Upper lobe of left lung (tissue), 4 donors: Measurements from ENCODE around the gene NR1H4.

Experiments used
- CTCF ChIP-seq, 6 experiments: fragments of 450-650 bp in 4 of 6; fragments of 200-600 bp in 2 of 6; sonication (generic) in 2 of 6; IDR thresholded peaks; one replicate each; pipeline ENCODE4 v1.5.1; 2016 to 2019; ENCODE audit warnings: antibody characterized with exemption in 6 of 6
- EP300 ChIP-seq, 4 donors: sonication (generic); formaldehyde crosslinking; IDR thresholded peaks; one replicate each; pipeline ENCODE4 v1.5.1; 2017; ENCODE audit warnings: antibody characterized with exemption in 4 of 4, control low read depth in 2 of 4
- POLR2A ChIP-seq, 4 donors: fragments of 450-650 bp; IDR thresholded peaks; one replicate each; pipeline ENCODE4 v1.5.1; 2016 to 2017; ENCODE audit warnings: antibody characterized with exemption in 4 of 4, mild to moderate bottlenecking in 2 of 4
- POLR2AphosphoS5 ChIP-seq, 2 donors: sonication (generic); formaldehyde crosslinking; IDR thresholded peaks; one replicate each; pipeline ENCODE4 v1.5.1; 2017; ENCODE audit warnings: antibody characterized with exemption in 2 of 2

DNA sequence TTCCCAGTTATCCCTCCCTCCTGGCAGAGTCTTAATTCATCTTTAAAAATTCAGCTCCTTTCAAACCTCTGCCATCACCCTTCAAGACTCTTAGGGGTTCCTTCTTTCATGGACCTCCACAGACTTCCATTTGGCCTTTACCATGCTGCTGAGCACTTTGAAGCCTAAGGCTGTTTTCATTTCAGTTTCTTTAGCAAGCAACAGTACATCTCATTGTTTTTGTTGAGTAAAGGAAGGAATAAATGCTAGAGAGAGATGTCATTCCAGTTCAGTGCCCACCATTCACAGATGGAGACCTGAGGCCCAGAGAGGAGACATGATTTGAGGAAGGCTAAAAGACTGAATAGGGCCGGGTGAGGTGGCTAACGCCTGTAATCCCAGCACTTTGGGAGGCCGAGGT is 98.5 kb downstream of the NR1H4 start:
- no peak for TF ChIP-seq CTCF (IDR thresholded peaks at IDR 0.05)
- TF ChIP-seq POLR2A (IDR thresholded peaks at IDR 0.05): no peak
- TF ChIP-seq POLR2AphosphoS5 (IDR thresholded peaks at IDR 0.05): no peak
- TF ChIP-seq EP300 (IDR thresholded peaks at IDR 0.05): no peak
